ENCODE data around the gene TGFB1I1.
"Not testable (repeated sequence)": the region's sequence is repeated elsewhere in the genome, so short reads cannot be mapped to it uniquely, and the experiment has no call there.

Gene TGFB1I1

GRCh38 chr16:31517800-31518402, 45.9 kb downstream of the TGFB1I1 start:
- no peak for DNase-seq (ENCODE audit: low read depth)

- DNase-seq (ENCODE audit: low read depth): no peak
These were observed 47.9 kb downstream of the TGFB1I1 start for GRCh38 chr16:31519759-31520431.

- no peak for DNase-seq (ENCODE audit: low read depth)
These were observed 49.4 kb downstream of the TGFB1I1 start for GRCh38 chr16:31521368-31521767.

- no peak for DNase-seq (ENCODE audit: low read depth)
These were observed 50.1 kb downstream of the TGFB1I1 start for GRCh38 chr16:31522071-31522470.

GRCh38 chr16:31523768-31524167, 51.8 kb downstream of the TGFB1I1 start:
- not testable (repeated sequence) for DNase-seq (ENCODE audit: low read depth)

- DNase-seq (ENCODE audit: low read depth): no peak
These were observed 53.2 kb downstream of the TGFB1I1 start for GRCh38 chr16:31525113-31525512.
